NCI-H774 (cell line): ENCODE measurements around the gene SAPCD1.
"Not testable (repeated sequence)": the region's sequence is repeated elsewhere in the genome, so short reads cannot be mapped to it uniquely, and the experiment has no call there.

ENCODE experiments used
- DNase-seq: peaks from one replicate; lab custom pipeline; 2025; lab: John Stamatoyannopoulos, UW

Gene SAPCD1

DNA sequence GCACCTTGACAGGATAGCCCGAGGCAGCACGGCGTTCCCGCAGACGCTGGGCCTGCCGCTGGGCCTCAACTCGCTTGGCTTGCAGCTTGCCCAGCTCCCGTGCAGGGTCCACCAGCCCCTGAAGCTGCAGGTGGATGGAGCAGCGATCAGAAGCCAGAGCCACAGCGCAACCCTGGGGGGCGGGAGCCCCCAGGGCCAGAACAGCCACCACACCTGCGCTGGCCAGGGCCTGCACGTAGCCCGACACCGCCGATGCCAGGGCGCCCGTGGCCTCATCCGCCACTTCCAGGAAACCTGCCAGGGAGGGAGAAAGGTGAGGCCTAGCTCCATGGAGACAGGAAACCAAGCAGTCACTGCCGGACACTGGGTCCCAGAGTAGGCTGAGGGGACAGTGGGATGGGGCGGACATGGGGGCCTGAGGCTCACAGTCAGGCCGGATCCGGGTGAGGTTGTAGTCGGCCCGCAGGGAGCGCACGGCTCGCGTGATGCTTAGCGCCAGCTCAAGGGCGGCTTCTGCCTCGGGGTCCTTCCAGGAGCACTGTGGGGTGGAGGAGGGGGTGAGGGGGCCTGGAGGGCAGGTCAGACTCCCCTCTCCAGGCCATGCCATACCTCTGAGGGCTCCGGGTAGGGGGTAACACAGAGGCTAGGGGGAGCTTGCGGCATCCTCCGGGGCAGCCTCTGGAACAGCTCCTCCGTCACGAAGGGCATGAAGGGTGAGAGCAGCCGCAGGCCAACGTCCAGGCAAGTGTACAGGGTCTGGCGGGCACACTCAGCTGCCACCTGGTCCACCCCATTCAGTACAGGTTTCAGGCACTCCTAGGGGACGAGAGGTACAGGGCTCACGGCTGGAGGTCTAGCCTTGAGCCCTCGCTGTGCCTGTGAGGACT lies 16.8 kb downstream of the SAPCD1 start:
- DNase-seq, result no peak

DNA sequence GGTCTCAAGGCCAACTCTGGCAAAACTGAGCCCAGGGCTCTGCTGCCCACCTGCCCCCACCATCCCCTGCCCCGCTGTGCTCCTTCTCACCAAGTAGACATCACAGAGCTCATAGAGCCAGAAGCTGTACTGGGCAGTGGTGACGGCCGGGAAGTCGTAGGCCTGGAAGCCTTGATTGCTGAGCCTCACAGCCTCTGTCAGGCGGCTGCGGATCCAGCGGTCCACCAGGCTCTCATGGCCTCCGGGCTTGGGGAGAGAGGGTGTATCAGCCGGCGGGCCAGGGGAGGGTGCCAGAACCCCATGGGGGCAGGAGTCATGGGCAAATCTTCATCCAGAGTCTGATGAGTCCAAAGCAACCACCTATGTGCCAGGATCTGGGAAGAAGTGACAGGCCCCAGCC lies 17.5 kb downstream of the SAPCD1 start:
- DNase-seq, result no peak

- DNase-seq, result no peak
Measured at GRCh38 chr6:31780507-31781243, 18.2 kb downstream of the SAPCD1 start.

- DNase-seq, result no peak
Measured at GRCh38 chr6:31781244-31782125, 19.0 kb downstream of the SAPCD1 start.

- no peak for DNase-seq
Measured at GRCh38 chr6:31782126-31782855, 19.8 kb downstream of the SAPCD1 start.

DNA sequence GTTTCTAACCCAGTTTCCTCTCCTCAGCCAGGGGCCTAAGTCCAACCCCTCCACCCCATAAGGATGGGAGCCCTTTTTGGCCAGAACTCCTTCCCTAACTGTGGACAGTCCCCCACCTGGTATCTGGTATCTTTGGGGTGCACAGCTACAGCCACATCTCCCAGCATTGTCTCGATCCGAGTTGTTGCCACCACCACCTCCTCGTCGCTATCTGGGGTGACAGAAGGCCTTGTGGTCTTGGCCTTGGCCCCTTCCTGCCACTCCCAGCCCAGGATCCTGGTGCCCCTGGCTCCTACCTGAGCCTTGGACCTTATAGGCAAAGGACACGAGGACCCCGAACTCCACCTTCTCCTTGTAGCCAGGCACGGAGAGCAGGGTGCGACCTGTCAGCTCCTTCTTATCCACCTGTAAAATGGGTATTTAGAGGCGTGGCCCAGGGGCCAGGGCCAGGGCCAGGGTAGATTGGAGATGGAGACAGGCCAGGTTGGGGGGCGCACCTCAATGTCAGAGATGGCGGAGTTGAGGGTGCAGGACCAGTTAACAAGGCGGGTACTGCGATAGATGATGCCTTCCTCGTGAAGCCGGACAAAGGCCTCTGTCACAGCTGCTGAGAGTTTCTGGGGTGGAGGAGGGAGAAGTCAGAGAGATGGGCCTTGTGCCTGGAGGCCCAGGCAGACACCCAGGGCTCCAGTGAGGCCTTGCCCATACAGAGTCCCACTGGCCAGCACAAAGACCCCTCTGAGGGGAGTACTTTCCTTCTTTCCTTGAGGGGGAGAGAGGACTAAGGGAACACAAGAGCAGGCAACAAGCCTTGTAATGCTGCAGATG lies 21.9 kb downstream of the SAPCD1 start:
- DNase-seq, result no peak

DNA sequence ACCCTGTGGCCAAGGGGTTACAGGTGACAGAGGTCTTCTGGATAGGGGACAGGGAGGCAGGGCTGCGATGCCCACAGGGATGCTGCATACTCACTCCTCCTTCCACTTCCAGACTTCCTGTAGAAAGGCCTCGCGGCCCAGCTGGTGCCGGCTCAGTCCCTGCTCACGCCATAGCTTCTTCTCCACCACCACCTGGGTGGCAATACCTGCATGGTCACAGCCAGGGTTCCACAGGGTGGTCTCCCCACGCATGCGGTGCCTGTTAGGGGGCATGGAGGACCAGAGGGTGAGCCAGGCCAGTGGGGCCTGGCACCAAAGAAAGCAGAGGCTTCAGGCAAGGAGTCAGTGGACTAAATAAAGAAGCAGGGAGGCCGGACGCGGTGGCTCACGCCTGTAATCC lies 23.0 kb downstream of the SAPCD1 start:
- DNase-seq, result no peak

GRCh38 chr6:31791324-31792089 lies 29.1 kb downstream of the SAPCD1 start:
- DNase-seq, result no peak

- DNase-seq, result no peak
Measured at GRCh38 chr6:31792090-31792374, 29.6 kb downstream of the SAPCD1 start.

GRCh38 chr6:31792761-31793171 lies 30.3 kb downstream of the SAPCD1 start:
- DNase-seq, result no peak

DNA sequence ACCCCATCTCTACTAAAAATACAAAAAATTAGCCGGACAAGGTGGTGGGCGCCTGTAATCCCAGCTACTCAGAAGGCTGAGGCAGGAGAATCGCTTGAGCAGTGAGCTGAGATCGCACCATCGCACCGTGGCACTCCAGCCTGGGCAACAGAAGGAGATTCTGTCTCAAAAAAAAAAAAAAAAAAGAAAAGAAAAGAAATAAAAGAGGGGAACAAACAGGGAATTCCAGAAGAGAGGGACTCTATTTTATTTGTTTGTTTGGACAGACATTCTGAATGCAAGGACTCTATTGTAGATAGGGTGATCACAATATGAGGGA lies 31.4 kb downstream of the SAPCD1 start:
- DNase-seq, result not testable (repeated sequence)

DNA sequence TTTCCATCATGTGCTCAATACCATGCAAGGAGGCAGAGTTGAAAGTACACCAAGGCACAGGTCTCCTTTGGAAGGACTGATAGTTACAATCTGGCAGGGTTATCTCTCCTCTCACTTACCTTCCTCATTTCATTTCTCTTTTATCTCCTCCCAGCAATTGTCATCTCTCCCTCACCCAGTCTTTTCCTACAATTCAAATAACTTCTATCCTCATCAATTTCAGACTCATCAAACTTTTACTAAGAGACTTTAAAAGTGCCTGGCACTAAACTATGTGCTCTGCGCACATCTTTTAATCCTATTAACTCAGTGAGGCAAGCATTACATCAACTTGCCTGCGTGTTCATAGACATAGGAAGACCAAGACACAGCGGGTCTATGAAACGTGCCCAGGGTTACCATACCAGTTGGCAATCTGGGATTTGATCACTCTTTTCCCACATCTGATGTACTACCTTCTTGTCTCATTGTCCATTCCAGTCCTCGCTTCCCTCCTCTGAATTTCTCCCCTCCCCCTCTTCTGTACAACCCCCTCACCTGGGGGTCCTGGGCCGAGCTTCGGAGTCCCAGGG lies 31.9 kb downstream of the SAPCD1 start:
- no peak for DNase-seq

DNA sequence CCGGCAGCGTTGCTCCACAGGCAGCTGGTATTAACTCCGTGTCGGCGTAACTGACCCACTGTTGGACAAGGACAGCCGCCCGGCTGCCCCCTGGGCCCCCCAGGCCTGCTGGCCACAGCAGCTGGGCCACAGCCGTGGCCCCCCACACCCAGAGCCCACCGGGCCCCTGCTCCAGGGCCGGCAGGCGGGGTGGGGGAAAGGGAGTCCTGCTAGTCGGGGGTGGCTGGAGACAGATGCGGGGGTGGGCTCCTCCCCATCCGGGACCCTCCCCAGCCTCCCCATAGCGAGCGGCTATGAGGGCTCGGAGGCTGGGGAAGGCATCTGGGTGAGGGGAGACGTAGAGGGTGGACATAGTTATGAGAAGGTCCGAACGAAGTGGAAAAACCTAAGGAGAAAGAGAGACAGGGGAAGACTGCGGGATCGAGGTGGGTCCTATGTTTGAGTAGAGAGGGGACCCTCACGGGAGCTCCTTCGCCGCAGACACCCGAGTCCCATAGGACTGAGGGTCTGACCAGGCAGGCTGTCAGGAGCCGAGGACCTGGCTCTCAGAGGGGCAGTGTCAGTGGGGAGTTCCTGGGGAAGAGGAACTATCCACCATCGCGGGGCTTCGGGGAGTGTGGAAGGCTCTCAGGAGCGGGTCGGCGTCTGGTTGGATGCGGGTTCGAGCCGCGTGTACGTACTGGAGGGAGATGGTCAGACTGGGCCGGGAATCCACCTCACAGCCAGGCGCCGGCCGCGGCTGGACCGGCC lies 32.6 kb downstream of the SAPCD1 start:
- DNase-seq, result no peak

DNA sequence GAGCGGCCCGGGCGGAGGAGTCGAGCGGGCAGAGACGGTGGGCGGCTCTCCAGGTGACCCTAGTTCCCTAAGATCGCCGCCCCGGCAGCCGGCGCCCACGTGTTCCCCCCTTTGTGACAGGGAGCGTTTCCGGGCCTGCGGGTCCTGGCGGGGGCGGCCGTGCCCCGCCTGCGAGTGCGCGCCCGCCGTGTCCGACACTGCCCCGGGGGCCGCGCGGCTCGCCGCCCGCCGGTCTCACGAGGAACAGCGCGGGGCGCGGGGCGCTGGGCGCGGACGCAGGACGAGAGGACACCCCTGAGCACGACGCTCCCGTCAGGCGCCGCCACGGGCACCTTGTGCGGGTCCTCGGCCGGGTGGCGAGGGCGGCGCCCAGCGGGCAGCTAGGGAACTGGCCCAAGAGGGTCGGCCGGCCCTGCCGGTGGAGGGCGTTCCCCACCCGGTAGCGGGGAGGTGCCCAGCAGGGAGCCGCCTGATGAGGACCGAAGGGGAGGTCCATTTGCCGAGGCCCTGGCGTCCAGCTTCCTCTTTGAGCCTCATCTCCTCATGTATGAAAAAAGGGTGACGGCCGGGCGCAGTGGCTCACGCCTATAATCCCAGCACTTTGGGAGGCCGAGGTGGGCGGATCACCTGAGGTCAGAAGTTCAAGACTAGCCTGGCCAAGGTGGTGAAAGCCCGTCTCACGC lies 33.3 kb downstream of the SAPCD1 start, which contains the start of gene VARS1:
VARS1 (minus strand) TSS at position 137 of the 683 bp plus-strand sequence. CDS start 535 bp downstream, outside the sequence.
- peak; percentile 88 for DNase-seq

DNA sequence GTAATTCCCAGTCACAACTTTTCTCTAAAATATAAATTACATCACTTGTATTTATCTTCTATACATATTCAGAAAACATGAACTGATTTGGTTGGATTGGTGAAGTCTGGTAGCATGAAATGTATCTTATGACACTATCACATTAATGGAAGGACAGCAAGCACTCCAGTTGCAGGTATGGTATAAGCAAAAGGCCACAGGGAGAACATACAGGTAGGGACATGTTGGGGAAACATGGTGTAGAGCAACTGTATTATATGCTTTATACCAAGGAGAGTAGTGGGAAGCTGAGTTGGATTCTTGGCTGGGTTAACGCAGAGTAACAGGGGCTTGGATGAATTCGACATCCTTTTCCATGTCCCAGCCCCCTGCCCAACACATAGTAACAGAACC lies 34.5 kb downstream of the SAPCD1 start:
- no peak for DNase-seq

GRCh38 chr6:31797588-31797987 lies 35.1 kb downstream of the SAPCD1 start:
- no peak for DNase-seq

DNA sequence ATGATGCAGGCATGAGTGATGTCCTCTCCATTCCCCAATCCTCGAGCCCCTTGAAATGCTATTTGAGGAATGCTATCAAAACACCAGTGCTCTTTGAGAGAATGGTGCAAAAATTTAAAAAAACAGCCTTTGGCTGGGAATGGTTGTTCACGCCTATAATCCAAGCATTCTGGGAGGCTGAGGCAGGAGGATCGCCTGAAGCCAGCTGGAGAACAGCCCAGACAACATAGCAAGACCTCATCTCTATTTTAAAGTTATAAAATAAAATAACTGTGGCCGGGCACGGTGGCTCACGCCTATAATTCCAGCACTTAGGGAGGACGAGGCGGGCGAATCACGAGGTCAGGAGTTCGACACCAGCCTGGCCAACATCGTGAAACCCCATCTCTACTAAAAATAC lies 37.3 kb downstream of the SAPCD1 start:
- no peak for DNase-seq
